ENCODE data around the gene SNORC.

- TF ChIP-seq ZFX (IDR thresholded peaks at IDR 0.05), result no peak
- no peak for TF ChIP-seq CTCF (conservative IDR thresholded peaks at IDR 0.05)
These were observed 28.8 kb downstream of the SNORC start for GRCh38 chr2:232898592-232899543.
